Measurements from ENCODE around the gene APOLD1. TPM values are rescaled to one million over a fixed set of nuclear protein-coding genes. Genes with fewer than 3 reads are reported as not detected.

Gene APOLD1
- total RNA-seq, 2 donors from 2014 or later: 10.1 to 23.4 TPM

DNA sequence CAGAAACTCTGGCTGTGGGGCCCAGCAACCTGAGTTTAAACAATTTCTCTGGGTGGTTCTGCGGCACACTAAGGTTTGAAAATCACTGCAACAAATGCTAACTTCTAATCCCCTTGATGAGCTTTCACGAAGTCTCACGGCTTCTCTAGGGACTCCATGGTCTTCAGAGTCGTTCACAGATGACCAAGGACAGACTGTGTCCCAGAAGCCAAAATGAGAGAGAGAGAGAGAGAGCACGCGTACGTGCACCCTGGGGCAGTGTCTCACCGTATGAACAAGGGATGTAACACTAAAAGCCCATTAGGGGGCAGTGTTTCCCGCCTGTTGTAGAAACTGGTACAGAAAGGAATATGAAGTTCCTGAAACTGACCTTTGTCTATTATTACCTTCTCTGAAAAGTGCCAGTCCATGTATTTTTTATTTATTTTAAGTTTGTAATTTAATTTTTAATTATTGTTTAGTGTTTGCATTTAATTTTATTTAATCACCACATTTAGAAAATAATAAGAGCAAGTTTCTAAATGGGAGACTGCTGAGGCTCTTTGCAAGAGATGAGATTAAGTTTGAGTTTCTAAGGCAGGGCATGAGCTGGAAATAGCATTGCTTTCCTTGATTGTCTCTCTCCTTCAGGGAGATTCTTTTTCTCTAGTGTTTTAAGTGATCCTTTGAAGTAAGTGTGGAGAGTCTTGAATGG is 3.4 kb downstream of the APOLD1 start:
- DNase-seq (peak; percentile 74 to 81 (median 78)), ATAC-seq (peak; percentile 52)
- TF ChIP-seq, protein P1, sequence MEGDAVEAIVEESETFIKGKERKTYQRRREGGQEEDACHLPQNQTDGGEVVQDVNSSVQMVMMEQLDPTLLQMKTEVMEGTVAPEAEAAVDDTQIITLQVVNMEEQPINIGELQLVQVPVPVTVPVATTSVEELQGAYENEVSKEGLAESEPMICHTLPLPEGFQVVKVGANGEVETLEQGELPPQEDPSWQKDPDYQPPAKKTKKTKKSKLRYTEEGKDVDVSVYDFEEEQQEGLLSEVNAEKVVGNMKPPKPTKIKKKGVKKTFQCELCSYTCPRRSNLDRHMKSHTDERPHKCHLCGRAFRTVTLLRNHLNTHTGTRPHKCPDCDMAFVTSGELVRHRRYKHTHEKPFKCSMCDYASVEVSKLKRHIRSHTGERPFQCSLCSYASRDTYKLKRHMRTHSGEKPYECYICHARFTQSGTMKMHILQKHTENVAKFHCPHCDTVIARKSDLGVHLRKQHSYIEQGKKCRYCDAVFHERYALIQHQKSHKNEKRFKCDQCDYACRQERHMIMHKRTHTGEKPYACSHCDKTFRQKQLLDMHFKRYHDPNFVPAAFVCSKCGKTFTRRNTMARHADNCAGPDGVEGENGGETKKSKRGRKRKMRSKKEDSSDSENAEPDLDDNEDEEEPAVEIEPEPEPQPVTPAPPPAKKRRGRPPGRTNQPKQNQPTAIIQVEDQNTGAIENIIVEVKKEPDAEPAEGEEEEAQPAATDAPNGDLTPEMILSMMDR (IDR thresholded peaks at IDR 0.05): peak; percentile 77 to 92 (median 80)
- no peak for TF ChIP-seq POLR2A (IDR thresholded peaks at IDR 0.05)
- Histone ChIP-seq H3K27me3 (no peaks in the 10 kb centered on the region), H3K9me3 (no peaks in the 10 kb centered on the region), H3K36me3 (replicated peaks in 1 of 2; ENCODE audit: insufficient read depth in 1 of 2, low read depth in 2 of 2) (no peaks in the 10 kb centered on the region), H3K4me3 (no peak overlapping the region), H3K27ac (peak overlapping the region in 3 of 4 donors; percentile 78 to 91 (median 87)), H3K4me1 (peaks cover 33% of the 10 kb centered on the region)
- intact Hi-C loops (cut with DNase I): no loop called here
- 12 to 16% methylated on average over 9 of the region's 9 CpGs for WGBS, 2 donors

DNA sequence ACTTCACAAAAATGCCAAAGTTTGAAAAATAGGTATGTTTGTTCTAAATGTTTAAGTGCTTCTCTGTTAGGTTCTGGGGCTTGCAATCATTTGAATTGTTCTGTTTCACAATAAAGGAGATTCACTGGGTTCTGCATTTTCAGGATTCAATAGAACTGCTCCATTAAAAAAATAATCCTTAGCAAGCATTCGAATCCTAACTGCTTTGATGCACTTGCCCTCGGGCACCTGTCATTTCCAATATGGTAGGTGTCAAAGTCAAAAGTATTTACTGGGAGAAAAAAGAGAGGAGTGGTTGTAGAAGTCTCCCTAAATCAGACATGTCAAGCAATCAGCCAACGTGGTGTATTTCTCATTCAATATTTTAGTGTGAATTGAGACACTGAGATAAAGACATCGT is 5.5 kb downstream of the APOLD1 start:
- intact Hi-C loops (cut with DNase I): no loop called here
- ATAC-seq (no peak), DNase-seq (no peak)
- Histone ChIP-seq H3K27ac (no peak overlapping the region), H3K9me3 (no peaks in the 10 kb centered on the region), H3K4me3 (no peak overlapping the region), H3K4me1 (peaks cover 33% of the 10 kb centered on the region), H3K36me3 (replicated peaks in 1 of 2; ENCODE audit: insufficient read depth in 1 of 2, low read depth in 2 of 2) (no peaks in the 10 kb centered on the region), H3K27me3 (no peaks in the 10 kb centered on the region)
- WGBS, 2 donors: 41 to 47% methylated on average over 4 of the region's 4 CpGs
- no peak for TF ChIP-seq POLR2A (IDR thresholded peaks at IDR 0.05)
- TF ChIP-seq, protein P1 (IDR thresholded peaks at IDR 0.05): no peak

DNA sequence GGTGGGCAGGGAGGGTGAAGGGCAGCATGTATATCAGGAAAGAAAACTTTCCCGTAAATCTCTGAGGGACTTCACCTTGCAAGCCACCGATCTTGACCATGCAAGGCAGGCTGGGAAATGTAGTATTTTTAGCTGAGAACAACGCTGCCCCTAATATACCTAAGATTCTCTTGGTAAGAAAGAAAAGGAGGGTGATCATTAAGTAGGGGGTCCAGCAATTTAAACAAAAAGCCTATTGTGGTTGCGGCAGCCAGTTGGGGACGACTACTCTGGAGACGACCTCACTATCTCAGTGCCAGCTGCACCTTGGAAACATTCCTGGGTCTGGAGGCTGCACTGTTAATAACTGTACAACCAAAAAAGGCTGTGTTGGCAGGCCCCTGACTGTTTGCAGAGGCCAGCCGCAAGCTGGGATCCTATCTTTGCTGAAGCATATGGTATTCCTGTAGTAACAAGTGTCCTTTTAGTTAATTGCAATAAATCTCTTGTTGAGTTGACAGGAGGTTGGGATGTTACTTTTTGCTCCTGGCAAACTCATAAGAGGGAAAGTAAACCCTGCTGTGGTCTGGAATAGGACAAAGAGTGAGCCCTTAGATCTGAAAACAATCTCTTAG is 6.4 kb downstream of the APOLD1 start:
- intact Hi-C loops (cut with DNase I): no loop called here
- Histone ChIP-seq H3K36me3 (replicated peaks in 1 of 2; ENCODE audit: insufficient read depth in 1 of 2, low read depth in 2 of 2) (no peaks in the 10 kb centered on the region), H3K27ac (peak overlapping the region in 1 of 4 donors; percentile 35), H3K4me3 (no peak overlapping the region), H3K9me3 (no peaks in the 10 kb centered on the region), H3K27me3 (no peaks in the 10 kb centered on the region), H3K4me1 (peaks cover 26% of the 10 kb centered on the region)
- DNase-seq (peak in 1 of 4 donors; percentile 36), ATAC-seq (no peak)
- TF ChIP-seq, protein P1 (IDR thresholded peaks at IDR 0.05): no peak
- TF ChIP-seq POLR2A (IDR thresholded peaks at IDR 0.05): no peak
- WGBS, 2 donors: 2 to 16% methylated on average over 6 to 7 of the region's 7 CpGs

DNA sequence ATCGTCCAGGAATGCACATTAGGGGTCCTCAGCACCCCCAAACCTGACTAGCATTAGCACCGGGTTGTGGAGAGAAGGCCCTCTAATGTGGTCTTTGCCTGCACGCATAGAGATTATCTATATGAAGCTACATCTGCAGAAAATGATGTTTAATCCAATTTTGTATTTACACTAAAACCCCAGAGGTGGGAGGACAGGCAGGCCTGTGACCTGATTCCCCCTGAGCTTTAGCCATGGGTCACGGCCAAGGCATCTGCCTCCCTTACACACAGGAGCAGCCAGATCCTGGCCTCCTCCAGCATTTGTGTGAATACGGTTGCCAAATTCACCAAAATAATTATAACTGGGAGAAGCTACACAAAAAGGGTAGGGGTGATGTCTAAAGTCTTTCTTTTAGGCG is 7.0 kb downstream of the APOLD1 start:
- intact Hi-C loops (cut with DNase I): no loop called here
- Histone ChIP-seq H3K4me3 (no peak overlapping the region), H3K27me3 (no peaks in the 10 kb centered on the region), H3K9me3 (no peaks in the 10 kb centered on the region), H3K36me3 (replicated peaks in 1 of 2; ENCODE audit: insufficient read depth in 1 of 2, low read depth in 2 of 2) (no peaks in the 10 kb centered on the region), H3K4me1 (peaks cover 23% of the 10 kb centered on the region), H3K27ac (no peak overlapping the region)
- 81 to 84% methylated on average over 6 of the region's 6 CpGs for WGBS, 2 donors
- TF ChIP-seq, protein P1 (IDR thresholded peaks at IDR 0.05): no peak
- TF ChIP-seq POLR2A (IDR thresholded peaks at IDR 0.05): no peak
- DNase-seq (no peak), ATAC-seq (no peak)
